HuH-7 (cell line): ENCODE data around the gene TANC2.

ENCODE experiments used
- DNase-seq: peaks from one replicate; pipeline ENCODE4 v3.0.0; 2011; ENCODE audit warnings: low spot score

The TANC2 gene

DNA sequence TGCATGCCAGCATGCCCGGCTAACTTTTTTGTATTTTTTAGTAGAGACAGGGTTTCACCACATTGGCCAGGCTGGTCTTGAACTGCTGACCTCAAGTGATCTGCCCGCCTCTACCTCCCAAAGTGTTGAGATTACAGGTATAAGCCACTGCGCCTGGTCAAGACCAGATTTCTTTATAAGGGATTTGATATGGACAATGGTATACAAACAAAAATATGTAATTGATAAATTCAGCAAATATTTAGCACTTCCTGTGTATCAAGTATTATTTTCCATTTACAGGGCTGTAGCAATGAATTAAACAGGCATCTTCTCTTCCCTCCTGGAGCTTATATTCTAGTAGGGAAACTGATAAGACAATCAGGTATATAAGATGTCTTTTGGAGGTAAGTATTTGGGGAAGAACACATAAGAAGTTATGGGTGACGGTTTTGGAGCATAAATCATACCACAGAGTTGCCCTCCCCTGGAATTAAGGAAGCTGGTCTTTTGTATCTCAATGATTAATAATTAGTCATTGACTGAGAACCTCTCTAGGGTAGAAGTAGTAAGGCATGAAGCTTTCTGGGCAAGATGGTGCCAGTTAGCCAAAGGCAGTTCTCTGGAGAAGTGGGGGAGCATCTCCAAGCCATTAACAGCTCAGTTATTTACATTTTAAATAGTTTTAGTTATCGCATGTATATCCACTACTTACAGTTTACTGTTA lies 35.8 kb downstream of the TANC2 start:
- no peak for DNase-seq

- no peak for DNase-seq
These were observed 36.6 kb downstream of the TANC2 start for GRCh38 chr17:63002625-63003024.

GRCh38 chr17:63015824-63016223 lies 49.8 kb downstream of the TANC2 start:
- DNase-seq = no peak
